HL-60 (cell line): ENCODE data around the gene SGMS1.

Source experiments
- DNase-seq, 2 experiments: peaks; one replicate each; pipeline ENCODE4 v3.0.0-alpha.2; 2010 to 2020; ENCODE audit warnings: low read depth in 1 of 2, low spot score in 1 of 2
- H3K27ac ChIP-seq: fragments of 250-450 bp; sonication (Bioruptor Pico); replicated peaks from 2 replicates; pipeline ENCODE4 v1.5.1; 2020; ENCODE audit warnings: mild to moderate bottlenecking, moderate library complexity
- H3K27me3 ChIP-seq: fragments of 250-450 bp; sonication (Bioruptor Pico); 2 replicates; pipeline ENCODE4 v1.5.1; 2021; ENCODE audit warnings: mild to moderate bottlenecking, moderate library complexity; ENCODE audit not compliant: insufficient read depth, poor library complexity, severe bottlenecking
- H3K4me3 ChIP-seq: replicated peaks from 2 replicates; pipeline ENCODE4 v1.5.1; 2011; ENCODE audit warnings: mild to moderate bottlenecking, control low read depth, low read length; ENCODE audit not compliant: insufficient read depth
- GABPA ChIP-seq: IDR thresholded peaks from 2 replicates; pipeline ENCODE4 v1.6.1; 2012; ENCODE audit warnings: low read depth
- POLR2AphosphoS5 ChIP-seq: IDR thresholded peaks from 2 replicates; pipeline ENCODE4 v1.6.1; 2012; ENCODE audit warnings: low read depth
- SPI1 ChIP-seq: IDR thresholded peaks from 2 replicates; pipeline ENCODE4 v1.6.1; 2012; ENCODE audit warnings: low read depth, mild to moderate bottlenecking, borderline replicate concordance
- TF ChIP-seq, protein P1 (sequence below): IDR thresholded peaks from one replicate; pipeline ENCODE4 v1.5.1; 2011; ENCODE audit warnings: low read length, control low read depth, inconsistent platforms; ENCODE audit not compliant: insufficient read depth
- TF ChIP-seq, protein P2 (sequence below): IDR thresholded peaks from 2 replicates; pipeline ENCODE4 v1.6.1; 2012; ENCODE audit warnings: low read depth; ENCODE audit not compliant: insufficient replicate concordance

Gene SGMS1

DNA sequence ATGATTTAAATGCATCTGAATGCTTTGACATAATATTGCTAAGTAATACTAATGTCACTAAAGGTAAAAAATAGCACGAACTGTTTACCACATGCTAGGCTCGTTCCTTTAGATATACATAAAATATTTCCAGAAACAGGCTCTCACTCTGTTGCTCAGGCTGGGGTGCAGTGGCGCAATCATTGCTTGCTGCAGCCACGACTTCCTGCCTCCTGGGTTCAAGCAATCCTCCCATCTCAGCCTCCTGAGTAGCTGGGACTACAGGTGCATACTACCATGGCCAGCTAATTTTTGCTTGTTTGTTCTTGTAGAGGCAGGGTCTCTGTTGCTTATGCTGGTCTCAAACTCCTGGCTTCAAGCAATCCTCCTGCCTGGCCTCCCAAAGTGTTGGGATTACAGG is 183.3 kb downstream of the SGMS1 start:
- H3K27me3 ChIP-seq: no peaks in the 10 kb centered on the region
- no peak for TF ChIP-seq SPI1
- TF ChIP-seq, protein P1, sequence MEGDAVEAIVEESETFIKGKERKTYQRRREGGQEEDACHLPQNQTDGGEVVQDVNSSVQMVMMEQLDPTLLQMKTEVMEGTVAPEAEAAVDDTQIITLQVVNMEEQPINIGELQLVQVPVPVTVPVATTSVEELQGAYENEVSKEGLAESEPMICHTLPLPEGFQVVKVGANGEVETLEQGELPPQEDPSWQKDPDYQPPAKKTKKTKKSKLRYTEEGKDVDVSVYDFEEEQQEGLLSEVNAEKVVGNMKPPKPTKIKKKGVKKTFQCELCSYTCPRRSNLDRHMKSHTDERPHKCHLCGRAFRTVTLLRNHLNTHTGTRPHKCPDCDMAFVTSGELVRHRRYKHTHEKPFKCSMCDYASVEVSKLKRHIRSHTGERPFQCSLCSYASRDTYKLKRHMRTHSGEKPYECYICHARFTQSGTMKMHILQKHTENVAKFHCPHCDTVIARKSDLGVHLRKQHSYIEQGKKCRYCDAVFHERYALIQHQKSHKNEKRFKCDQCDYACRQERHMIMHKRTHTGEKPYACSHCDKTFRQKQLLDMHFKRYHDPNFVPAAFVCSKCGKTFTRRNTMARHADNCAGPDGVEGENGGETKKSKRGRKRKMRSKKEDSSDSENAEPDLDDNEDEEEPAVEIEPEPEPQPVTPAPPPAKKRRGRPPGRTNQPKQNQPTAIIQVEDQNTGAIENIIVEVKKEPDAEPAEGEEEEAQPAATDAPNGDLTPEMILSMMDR: no peak
- TF ChIP-seq, protein P2, sequence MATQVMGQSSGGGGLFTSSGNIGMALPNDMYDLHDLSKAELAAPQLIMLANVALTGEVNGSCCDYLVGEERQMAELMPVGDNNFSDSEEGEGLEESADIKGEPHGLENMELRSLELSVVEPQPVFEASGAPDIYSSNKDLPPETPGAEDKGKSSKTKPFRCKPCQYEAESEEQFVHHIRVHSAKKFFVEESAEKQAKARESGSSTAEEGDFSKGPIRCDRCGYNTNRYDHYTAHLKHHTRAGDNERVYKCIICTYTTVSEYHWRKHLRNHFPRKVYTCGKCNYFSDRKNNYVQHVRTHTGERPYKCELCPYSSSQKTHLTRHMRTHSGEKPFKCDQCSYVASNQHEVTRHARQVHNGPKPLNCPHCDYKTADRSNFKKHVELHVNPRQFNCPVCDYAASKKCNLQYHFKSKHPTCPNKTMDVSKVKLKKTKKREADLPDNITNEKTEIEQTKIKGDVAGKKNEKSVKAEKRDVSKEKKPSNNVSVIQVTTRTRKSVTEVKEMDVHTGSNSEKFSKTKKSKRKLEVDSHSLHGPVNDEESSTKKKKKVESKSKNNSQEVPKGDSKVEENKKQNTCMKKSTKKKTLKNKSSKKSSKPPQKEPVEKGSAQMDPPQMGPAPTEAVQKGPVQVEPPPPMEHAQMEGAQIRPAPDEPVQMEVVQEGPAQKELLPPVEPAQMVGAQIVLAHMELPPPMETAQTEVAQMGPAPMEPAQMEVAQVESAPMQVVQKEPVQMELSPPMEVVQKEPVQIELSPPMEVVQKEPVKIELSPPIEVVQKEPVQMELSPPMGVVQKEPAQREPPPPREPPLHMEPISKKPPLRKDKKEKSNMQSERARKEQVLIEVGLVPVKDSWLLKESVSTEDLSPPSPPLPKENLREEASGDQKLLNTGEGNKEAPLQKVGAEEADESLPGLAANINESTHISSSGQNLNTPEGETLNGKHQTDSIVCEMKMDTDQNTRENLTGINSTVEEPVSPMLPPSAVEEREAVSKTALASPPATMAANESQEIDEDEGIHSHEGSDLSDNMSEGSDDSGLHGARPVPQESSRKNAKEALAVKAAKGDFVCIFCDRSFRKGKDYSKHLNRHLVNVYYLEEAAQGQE: no peak
- no peak for TF ChIP-seq POLR2AphosphoS5
- no peak for TF ChIP-seq GABPA
- no peak overlapping the region for H3K4me3 ChIP-seq
- DNase-seq: no peak
- no peak overlapping the region for H3K27ac ChIP-seq

DNA sequence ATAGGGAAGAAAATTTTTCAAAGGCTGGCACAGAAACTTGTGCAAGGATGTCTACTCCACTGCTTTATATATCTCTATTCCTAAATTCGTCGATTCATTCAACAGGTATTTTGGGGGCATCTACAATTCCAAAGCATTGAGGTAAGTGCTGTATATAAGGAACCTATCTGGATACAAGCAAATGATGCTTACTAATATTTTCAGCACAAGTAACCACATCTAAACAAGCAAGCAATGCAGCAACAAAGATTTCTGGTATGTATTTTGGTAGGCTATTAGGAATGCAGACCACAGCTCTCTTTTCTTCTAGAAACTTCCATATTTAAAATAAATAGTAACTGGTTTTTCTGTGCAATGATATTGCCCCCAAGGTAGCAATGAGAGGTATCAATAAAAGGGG is 183.9 kb downstream of the SGMS1 start:
- Histone ChIP-seq H3K27me3 (no peaks in the 10 kb centered on the region), H3K4me3 (no peak overlapping the region), H3K27ac (no peak overlapping the region)
- no peak for TF ChIP-seq POLR2AphosphoS5
- no peak for TF ChIP-seq GABPA
- TF ChIP-seq, protein P1: no peak
- TF ChIP-seq SPI1: no peak
- TF ChIP-seq, protein P2: no peak
- no peak for DNase-seq

DNA sequence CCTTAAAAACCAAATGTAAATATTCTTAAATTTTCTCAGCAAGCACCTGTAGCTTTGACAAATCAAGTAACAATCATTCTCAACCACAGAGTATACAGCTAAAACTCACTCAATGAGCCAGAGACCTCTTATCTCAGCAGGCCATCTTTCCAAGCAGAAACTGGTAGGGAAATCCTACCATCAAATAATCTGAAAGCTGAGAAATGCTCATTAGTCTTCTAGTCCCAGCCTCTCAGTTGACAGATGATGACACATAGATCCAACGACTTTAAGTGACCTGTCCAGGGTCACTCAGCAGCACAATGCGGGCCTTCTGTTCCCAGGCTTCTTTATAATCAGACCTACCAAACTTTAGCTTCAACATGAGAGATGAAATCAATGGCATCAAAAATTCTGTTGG is 184.6 kb downstream of the SGMS1 start:
- Histone ChIP-seq H3K4me3 (no peak overlapping the region), H3K27ac (no peak overlapping the region), H3K27me3 (no peaks in the 10 kb centered on the region)
- no peak for DNase-seq
- TF ChIP-seq SPI1 (no peak), GABPA (no peak), POLR2AphosphoS5 (no peak)
- TF ChIP-seq, protein P1: no peak
- TF ChIP-seq, protein P2: no peak
